GM19099 (cell line): ENCODE results near the gene CHKB.

Experiments used
- POLR2A ChIP-seq: IDR thresholded peaks from 3 replicates; pipeline ENCODE4 v1.6.1; 2011; ENCODE audit warnings: low read depth; ENCODE audit not compliant: insufficient read length; ENCODE audit errors: extremely low read depth

The CHKB gene

GRCh38 chr22:50584106-50585096 lies 1.8 kb upstream of the CHKB start:
- TF ChIP-seq POLR2A: no peak

DNA sequence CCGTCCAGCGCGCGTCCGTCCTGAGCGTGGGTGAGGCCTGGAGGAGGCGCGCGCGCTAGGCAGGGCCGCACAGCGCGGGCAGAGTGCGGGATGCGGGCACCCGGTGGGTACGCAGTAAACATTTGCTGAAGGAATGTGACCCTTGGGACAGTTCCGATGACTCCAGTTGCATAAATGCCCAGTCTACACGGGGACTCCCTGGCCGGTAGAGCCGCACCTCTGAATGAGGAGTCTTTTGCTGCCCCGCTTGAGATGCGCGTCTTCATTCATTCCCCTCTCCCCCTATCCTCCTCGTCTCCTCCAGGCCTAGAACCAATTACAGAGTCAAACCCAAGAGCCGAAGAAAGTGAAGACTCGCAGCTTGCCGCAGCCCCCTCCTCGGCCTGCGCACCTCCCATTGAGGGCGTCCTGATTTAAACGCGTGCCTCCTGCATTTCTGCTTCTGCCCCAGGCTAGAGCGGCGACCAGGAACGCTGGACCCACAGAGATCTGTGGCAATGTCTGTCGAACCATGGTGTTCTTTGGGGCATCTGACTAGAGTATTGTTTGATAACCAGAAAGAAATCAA lies 729 bp upstream of the CHKB start:
- TF ChIP-seq POLR2A: no peak

DNA sequence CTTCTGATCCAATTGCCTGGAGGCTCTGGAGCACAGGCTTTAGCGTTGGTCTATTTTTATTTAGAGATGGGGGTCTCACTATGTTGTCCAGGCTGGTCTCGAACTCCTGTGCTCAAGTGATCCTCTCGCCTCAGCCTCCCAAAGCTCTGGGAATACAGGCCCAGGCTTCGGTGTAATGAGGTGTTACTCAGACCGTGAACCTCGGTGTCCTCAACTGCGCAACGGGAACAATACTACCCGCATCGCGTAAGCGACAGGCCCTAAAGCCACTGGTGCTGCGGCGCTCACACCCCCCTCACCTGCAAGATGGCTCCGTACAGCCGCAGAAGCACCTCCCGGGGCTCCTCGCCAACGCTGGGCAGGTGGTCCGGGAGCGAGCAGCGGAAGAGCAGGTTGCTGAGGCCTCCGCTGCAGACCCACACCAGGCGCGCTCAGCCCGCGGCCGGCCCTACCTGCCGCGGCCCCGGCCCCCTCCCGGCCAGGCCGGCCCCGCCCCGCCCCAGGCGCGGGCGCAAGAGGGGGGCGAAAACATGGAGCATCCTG lies 628 bp downstream of the CHKB start:
- no peak for TF ChIP-seq POLR2A

DNA sequence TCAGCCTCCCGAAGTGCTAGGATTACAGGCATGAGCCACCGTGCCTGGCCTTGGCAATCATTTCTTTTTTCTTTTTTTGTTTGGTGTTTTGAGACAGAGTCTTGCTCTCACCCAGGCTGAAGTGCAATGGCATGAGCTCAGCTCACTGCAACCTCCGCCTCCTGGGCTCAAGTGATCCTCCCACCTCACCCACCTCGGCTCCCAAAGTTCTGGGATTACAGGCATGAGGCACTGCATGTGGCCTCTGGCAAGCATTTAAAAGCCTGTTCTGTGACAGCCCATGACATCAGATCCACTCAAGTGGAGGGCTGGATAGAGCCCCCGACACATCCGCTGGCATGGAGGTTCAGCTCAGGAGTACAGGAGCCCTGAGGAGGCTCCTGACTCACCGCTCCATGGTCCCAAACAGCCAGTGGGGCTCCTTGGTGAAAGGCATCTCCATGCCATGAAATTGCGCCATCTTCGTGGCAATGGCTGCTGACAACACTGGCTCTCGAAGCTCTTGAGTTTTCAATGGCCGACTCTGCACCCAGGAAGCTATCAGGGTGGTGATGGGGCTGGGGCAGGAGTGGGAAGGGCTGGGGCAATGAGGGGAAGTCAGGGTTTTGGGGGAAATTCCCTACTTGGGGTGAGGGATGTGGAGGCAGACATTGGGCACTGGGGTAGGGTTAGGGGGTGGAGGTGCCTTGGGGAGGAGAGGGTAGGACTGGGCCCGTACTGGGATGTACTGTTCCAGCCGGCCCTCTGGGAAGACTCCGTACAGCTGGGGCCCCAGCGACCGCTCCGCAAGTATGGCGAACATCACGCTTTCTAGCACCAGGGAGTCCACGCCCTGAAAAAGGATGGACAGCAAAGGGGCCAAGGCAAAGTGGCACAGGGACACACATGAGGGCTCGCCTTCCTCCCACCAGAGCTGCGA lies 1.4 kb downstream of the CHKB start:
- no peak for TF ChIP-seq POLR2A

DNA sequence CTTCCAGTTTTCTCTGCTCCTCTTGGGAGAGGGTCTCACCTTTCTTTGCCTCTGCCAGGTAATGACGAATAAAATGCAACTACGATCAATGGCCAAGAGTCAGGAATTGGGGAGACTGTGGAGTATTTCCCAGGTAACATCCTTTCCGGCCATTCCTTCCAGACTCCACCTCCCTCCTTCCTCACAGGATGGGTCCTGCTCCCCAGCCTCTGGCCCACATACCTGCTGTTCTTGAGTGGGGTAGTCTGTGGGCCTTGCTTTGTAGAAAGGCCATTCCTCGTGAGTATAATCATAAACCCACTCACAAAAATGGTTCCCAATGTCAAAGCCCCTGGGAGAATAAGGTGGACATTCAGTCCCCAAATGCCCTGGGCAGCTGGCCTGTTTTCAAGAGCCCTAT lies 2.9 kb downstream of the CHKB start:
- no peak for TF ChIP-seq POLR2A

DNA sequence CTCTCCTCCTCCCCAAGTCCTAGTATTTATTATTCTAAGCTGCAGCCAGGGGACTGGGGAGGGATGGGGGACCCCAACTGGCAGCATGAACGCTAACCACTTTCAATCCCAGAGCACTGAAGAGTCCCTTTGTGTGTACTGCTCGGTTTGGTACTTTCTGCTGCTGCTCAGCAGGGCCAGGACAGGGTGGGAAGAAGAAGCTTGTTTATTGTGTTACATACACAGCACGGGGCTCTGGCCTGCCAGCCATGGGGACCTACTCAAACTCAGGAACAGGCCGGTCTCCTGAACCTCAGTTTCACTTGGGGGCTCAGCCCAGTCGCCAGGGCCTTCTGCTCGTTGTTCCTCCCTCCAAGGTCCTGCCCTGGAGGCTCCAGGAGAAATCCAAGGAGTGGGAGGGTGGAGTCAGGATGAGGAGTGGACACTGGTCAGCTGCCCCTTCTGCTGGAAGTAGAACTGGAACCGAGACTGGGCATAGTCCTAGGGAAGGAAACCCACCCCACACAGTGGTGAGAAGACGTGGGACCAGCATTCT lies 3.8 kb downstream of the CHKB start:
- TF ChIP-seq POLR2A: no peak

DNA sequence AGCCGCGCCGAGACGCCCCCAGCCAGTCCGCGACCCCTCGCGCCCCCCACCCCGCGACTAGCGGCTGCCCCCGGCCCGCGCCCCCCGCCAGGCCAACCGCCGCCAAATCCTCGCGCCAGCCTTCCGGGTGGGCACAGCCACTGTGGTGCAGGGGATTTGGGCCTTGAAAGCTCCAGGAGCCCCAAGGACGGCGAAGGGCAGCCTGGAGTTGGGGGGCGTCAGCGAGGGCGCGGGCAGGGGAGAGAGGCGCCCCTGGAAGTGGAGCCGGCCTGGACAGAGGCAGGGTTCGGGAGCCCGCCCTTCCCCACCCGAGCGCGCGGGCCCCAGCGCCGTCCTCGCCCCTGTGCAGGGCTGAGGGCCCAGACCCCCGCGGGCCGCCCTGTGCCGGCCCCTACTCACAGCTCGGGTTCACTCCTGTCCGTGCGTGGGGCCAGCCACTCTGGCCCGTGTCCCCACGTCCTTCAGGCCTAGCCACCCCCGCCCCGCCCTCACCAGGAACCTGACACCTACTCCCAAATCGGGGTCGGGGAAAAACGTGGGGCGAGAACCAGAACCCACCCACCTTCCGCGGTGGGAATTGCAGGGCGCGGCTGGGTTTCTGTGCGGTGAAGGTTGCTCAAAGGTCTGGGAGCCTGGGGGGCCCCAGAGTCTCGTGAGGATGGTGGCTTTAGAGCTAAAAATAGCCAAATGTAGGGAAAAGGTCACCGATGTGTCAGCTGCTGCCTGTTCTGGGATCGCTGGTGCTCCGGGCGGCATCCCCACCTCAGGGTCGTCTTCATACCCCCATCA lies 4.5 kb downstream of the CHKB start, which contains the start of gene CPT1B:
Gene CPT1B (minus strand): TSS at position 441 of the 789 bp plus-strand sequence. CDS start 512 bp downstream, outside the sequence.
- TF ChIP-seq POLR2A: no peak

GRCh38 chr22:50577697-50577986 lies 5.0 kb downstream of the CHKB start:
- TF ChIP-seq POLR2A: no peak

GRCh38 chr22:50576806-50577696 lies 5.6 kb downstream of the CHKB start:
- TF ChIP-seq POLR2A: no peak

- no peak for TF ChIP-seq POLR2A
These were observed 6.6 kb downstream of the CHKB start for GRCh38 chr22:50576070-50576469.

GRCh38 chr22:50575426-50575941 lies 7.2 kb downstream of the CHKB start:
- TF ChIP-seq POLR2A: no peak

DNA sequence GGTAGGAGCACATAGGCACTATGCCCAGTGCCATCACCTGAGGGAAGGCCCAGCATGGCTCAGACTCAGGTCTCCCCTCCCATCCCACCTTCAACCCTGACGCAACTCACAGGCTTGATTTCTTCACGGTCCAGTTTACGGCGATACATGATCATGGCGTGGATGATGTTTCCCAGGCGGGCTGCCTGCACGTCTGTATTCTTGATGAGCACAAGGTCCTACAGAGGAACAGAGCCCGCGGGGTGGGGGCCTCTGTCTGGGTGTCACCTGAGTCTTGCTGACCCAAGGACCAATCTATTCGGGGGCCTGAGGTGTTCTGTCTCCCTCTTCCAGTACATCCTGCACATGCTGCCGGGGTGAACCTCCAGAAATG lies 8.3 kb downstream of the CHKB start:
- TF ChIP-seq POLR2A: no peak

GRCh38 chr22:50573491-50574382 lies 8.9 kb downstream of the CHKB start:
- no peak for TF ChIP-seq POLR2A
